Activated CD4-positive, alpha-beta T cell treated with anti-CD3 and anti-CD28 coated beads, Interleukin-2, amount 10 ng/mL, durations not matched to agents 24 days and 14 days (primary cell): Measurements from ENCODE around the gene CKAP2L. TPM values are rescaled to one million over a fixed set of nuclear protein-coding genes. Genes with fewer than 3 reads are reported as not detected.

Source experiments
- DNase-seq: peaks from one replicate; pipeline ENCODE4 v3.0.0; 2022
- H3K27ac Mint-ChIP-seq: one replicate; pipeline ENCODE4 v1.8.0; 2022; ENCODE audit warnings: mild to moderate bottlenecking, mixed read lengths
- H3K27me3 Mint-ChIP-seq: one replicate; pipeline ENCODE4 v1.8.0; 2022; ENCODE audit warnings: mixed read lengths
- H3K36me3 Mint-ChIP-seq: one replicate; pipeline ENCODE4 v1.8.0; 2022; ENCODE audit warnings: low read depth, mild to moderate bottlenecking, mixed read lengths
- H3K4me1 Mint-ChIP-seq: one replicate; pipeline ENCODE4 v1.8.0; 2021; ENCODE audit warnings: mixed read lengths
- H3K4me3 Mint-ChIP-seq: one replicate; pipeline ENCODE4 v1.8.0; 2022; ENCODE audit warnings: mild to moderate bottlenecking, moderate library complexity, mixed read lengths
- H3K9me3 Mint-ChIP-seq: one replicate; pipeline ENCODE4 v1.8.0; 2021; ENCODE audit warnings: mixed read lengths
- intact Hi-C: fragments of 100-400 bp; cut with micrococcal nuclease; formaldehyde crosslinking; loops from one replicate; pipeline ENCODE4 v1.15.1; 2023
- total RNA-seq: library from RNA; stranded (reverse); gene quantifications from 2 replicates; pipeline ENCODE4 v1.2.3, GENCODE V29; 2022

CKAP2L gene
- total RNA-seq, 1 donor from 2014 or later, result 17.8 TPM

- Mint-ChIP-seq H3K36me3 (peaks cover 53% of the 10 kb centered on the region), H3K4me1 (no peaks in the 10 kb centered on the region), H3K9me3 (no peaks in the 10 kb centered on the region), H3K4me3 (no peak overlapping the region), H3K27ac (no peak overlapping the region), H3K27me3 (no peaks in the 10 kb centered on the region)
- intact Hi-C loops, result no loop called here
- no peak for DNase-seq
Measured at GRCh38 chr2:112737542-112738232, 26.7 kb downstream of the CKAP2L start.

GRCh38 chr2:112733871-112734270 is 30.5 kb downstream of the CKAP2L start:
- Mint-ChIP-seq H3K27me3 (no peaks in the 10 kb centered on the region), H3K4me1 (peaks cover 2% of the 10 kb centered on the region), H3K9me3 (no peaks in the 10 kb centered on the region), H3K27ac (no peak overlapping the region), H3K4me3 (no peak overlapping the region), H3K36me3 (peaks cover 24% of the 10 kb centered on the region)
- no peak for DNase-seq
- intact Hi-C loops, result no loop called here

- Mint-ChIP-seq H3K27me3 (no peaks in the 10 kb centered on the region), H3K4me3 (no peak overlapping the region), H3K27ac (no peak overlapping the region), H3K36me3 (peaks cover 22% of the 10 kb centered on the region), H3K4me1 (peaks cover 6% of the 10 kb centered on the region), H3K9me3 (no peaks in the 10 kb centered on the region)
- intact Hi-C loops, result no loop called here
- DNase-seq, result no peak
Measured at GRCh38 chr2:112733456-112733855, 31.0 kb downstream of the CKAP2L start.

GRCh38 chr2:112731479-112731878 is 32.9 kb downstream of the CKAP2L start:
- Mint-ChIP-seq H3K36me3 (peaks cover 7% of the 10 kb centered on the region), H3K27ac (no peak overlapping the region), H3K27me3 (peaks cover 2% of the 10 kb centered on the region), H3K4me3 (no peak overlapping the region), H3K4me1 (peaks cover 18% of the 10 kb centered on the region), H3K9me3 (no peaks in the 10 kb centered on the region)
- intact Hi-C loops, result no loop called here
- DNase-seq, result no peak

GRCh38 chr2:112730791-112731190 is 33.6 kb downstream of the CKAP2L start:
- no peak overlapping the region for H3K4me3 Mint-ChIP-seq
- peaks cover 20% of the 10 kb centered on the region for H3K4me1 Mint-ChIP-seq
- H3K27me3 Mint-ChIP-seq, result peaks cover 2% of the 10 kb centered on the region
- no peaks in the 10 kb centered on the region for H3K9me3 Mint-ChIP-seq
- DNase-seq, result peak; percentile 37
- H3K27ac Mint-ChIP-seq, result no peak overlapping the region
- intact Hi-C loops, result no loop called here
- peaks cover 4% of the 10 kb centered on the region for H3K36me3 Mint-ChIP-seq

GRCh38 chr2:112730216-112730615 is 34.2 kb downstream of the CKAP2L start:
- peaks cover under 1% of the 10 kb centered on the region for H3K36me3 Mint-ChIP-seq
- intact Hi-C loops, result no loop called here
- H3K27ac Mint-ChIP-seq, result no peak overlapping the region
- no peaks in the 10 kb centered on the region for H3K9me3 Mint-ChIP-seq
- H3K27me3 Mint-ChIP-seq, result peaks cover 2% of the 10 kb centered on the region
- peaks cover 21% of the 10 kb centered on the region for H3K4me1 Mint-ChIP-seq
- peak; percentile 50 for DNase-seq
- H3K4me3 Mint-ChIP-seq, result no peak overlapping the region

GRCh38 chr2:112728378-112729175 is 35.8 kb downstream of the CKAP2L start:
- peaks cover 2% of the 10 kb centered on the region for H3K27me3 Mint-ChIP-seq
- no peak overlapping the region for H3K27ac Mint-ChIP-seq
- no peak overlapping the region for H3K4me3 Mint-ChIP-seq
- no peaks in the 10 kb centered on the region for H3K9me3 Mint-ChIP-seq
- H3K36me3 Mint-ChIP-seq, result no peaks in the 10 kb centered on the region
- DNase-seq, result peak; percentile 56
- peaks cover 22% of the 10 kb centered on the region for H3K4me1 Mint-ChIP-seq
- intact Hi-C loops, result loop anchor here (5.0 kb wide), 1 partner anchor 81 kb away; the partner anchor contains the start of gene SLC20A1

- H3K27ac Mint-ChIP-seq, result no peak overlapping the region
- H3K9me3 Mint-ChIP-seq, result no peaks in the 10 kb centered on the region
- DNase-seq, result no peak
- peaks cover 25% of the 10 kb centered on the region for H3K4me1 Mint-ChIP-seq
- intact Hi-C loops, result loop anchor here (5.0 kb wide), 1 partner anchor 81 kb away; the partner anchor contains the start of gene SLC20A1
- H3K4me3 Mint-ChIP-seq, result no peak overlapping the region
- H3K27me3 Mint-ChIP-seq, result peaks cover 2% of the 10 kb centered on the region
- H3K36me3 Mint-ChIP-seq, result no peaks in the 10 kb centered on the region
Measured at GRCh38 chr2:112728029-112728362, 36.4 kb downstream of the CKAP2L start.

- no peaks in the 10 kb centered on the region for H3K36me3 Mint-ChIP-seq
- DNase-seq, result no peak
- H3K9me3 Mint-ChIP-seq, result no peaks in the 10 kb centered on the region
Measured at GRCh38 chr2:112727276-112728028, 37.0 kb downstream of the CKAP2L start.

GRCh38 chr2:112726487-112727190 is 37.8 kb downstream of the CKAP2L start:
- H3K27ac Mint-ChIP-seq, result peak overlapping the region; percentile 32

More at GRCh38 chr2:112727276-112728028, 37.0 kb downstream of the CKAP2L start:
- peaks cover 2% of the 10 kb centered on the region for H3K27me3 Mint-ChIP-seq
- H3K4me3 Mint-ChIP-seq, result no peak overlapping the region
- intact Hi-C loops, result loop anchor here (2.0 to 5.0 kb wide), 2 partner anchors 35 to 80 kb away; partner anchors contain the start of gene SLC20A1
- H3K27ac Mint-ChIP-seq, result no peak overlapping the region
- peaks cover 25% of the 10 kb centered on the region for H3K4me1 Mint-ChIP-seq

GRCh38 chr2:112725545-112726457 is 38.6 kb downstream of the CKAP2L start:
- H3K36me3 Mint-ChIP-seq, result no peaks in the 10 kb centered on the region
- no peaks in the 10 kb centered on the region for H3K9me3 Mint-ChIP-seq
- intact Hi-C loops, result loop anchor here (1.0 to 5.0 kb wide), 4 partner anchors 33 to 126 kb away; partner anchors contain the start of gene SLC20A1
- H3K4me1 Mint-ChIP-seq, result peaks cover 23% of the 10 kb centered on the region
- no peak overlapping the region for H3K4me3 Mint-ChIP-seq
- peak; percentile 60 for DNase-seq
- H3K27me3 Mint-ChIP-seq, result peaks cover 2% of the 10 kb centered on the region
- H3K27ac Mint-ChIP-seq, result no peak overlapping the region

More at GRCh38 chr2:112726487-112727190, 37.8 kb downstream of the CKAP2L start:
- intact Hi-C loops, result loop anchor here (1.0 to 5.0 kb wide), 4 partner anchors 34 to 126 kb away; partner anchors contain the start of gene SLC20A1
- Mint-ChIP-seq H3K4me1 (peaks cover 25% of the 10 kb centered on the region), H3K36me3 (no peaks in the 10 kb centered on the region), H3K4me3 (no peak overlapping the region), H3K9me3 (no peaks in the 10 kb centered on the region), H3K27me3 (peaks cover 2% of the 10 kb centered on the region)
- peak; percentile 97 for DNase-seq
